Lower leg skin (tissue), 3 donors: ENCODE measurements around the gene PKD1L1.

Experiments
- CTCF ChIP-seq, 3 donors: fragments of 450-650 bp; IDR thresholded peaks; one replicate each; pipeline ENCODE4 v1.5.1; 2016; ENCODE audit warnings: antibody characterized with exemption in 3 of 3, mild to moderate bottlenecking in 3 of 3, moderate library complexity in 2 of 3
- POLR2A ChIP-seq, 2 donors: fragments of 450-650 bp; IDR thresholded peaks; one replicate each; pipeline ENCODE4 v1.6.1; 2016 to 2017; ENCODE audit warnings: antibody characterized with exemption in 2 of 2, mild to moderate bottlenecking in 1 of 2, moderate library complexity in 1 of 2

- TF ChIP-seq CTCF (IDR thresholded peaks at IDR 0.05) (no peak), POLR2A (IDR thresholded peaks at IDR 0.05) (no peak)
Measured at GRCh38 chr7:47945261-47946015, 2.8 kb downstream of the PKD1L1 start.
